ENCODE data around the gene SIRPA. TPM values are rescaled to one million over a fixed set of nuclear protein-coding genes. Genes with fewer than 3 reads are reported as not detected.

The SIRPA gene
- total and polyA plus RNA-seq, 8 donors: 7.2 to 25.8 (median 9.0) TPM

- H3K4me1 ChIP-seq: peaks cover 0 to 3% (median 0%) of the 10 kb centered on the region in 3 donors
- FAIRE-seq (no peak), ATAC-seq (no peak), DNase-seq (no peak)
- no peak overlapping the region for H3K4me3 ChIP-seq
- no peak overlapping the region for H3K27ac ChIP-seq
- 61 to 63% methylated on average over 4 of the region's 4 CpGs for WGBS, 2 donors
- H3K27me3 ChIP-seq: no peaks in the 10 kb centered on the region
- no peak for TF ChIP-seq CTCF (IDR thresholded peaks at IDR 0.05)
- no peaks in the 10 kb centered on the region for H3K36me3 ChIP-seq
- intact Hi-C loops (cut with DNase I): no loop called here
- H3K9me3 ChIP-seq: no peaks in the 10 kb centered on the region
Measured at GRCh38 chr20:1939270-1939595, 44.0 kb downstream of the SIRPA start.

- DNase-seq: no peak
- intact Hi-C loops (cut with DNase I): no loop called here
- TF ChIP-seq CTCF (IDR thresholded peaks at IDR 0.05): no peak
Measured at GRCh38 chr20:1940581-1940980, 45.4 kb downstream of the SIRPA start.

GRCh38 chr20:1941226-1941625 lies 46.0 kb downstream of the SIRPA start:
- ATAC-seq (no peak), DNase-seq (no peak), FAIRE-seq (no peak)
- peaks cover 0 to 10% (median 0%) of the 10 kb centered on the region in 3 donors for H3K4me1 ChIP-seq
- H3K27me3 ChIP-seq: no peaks in the 10 kb centered on the region
- intact Hi-C loops (cut with DNase I): no loop called here
- 56 to 62% methylated on average over 8 of the region's 8 CpGs for WGBS, 2 donors
- no peaks in the 10 kb centered on the region for H3K36me3 ChIP-seq
- no peak overlapping the region for H3K27ac ChIP-seq
- no peak for TF ChIP-seq CTCF (IDR thresholded peaks at IDR 0.05)
- no peaks in the 10 kb centered on the region for H3K9me3 ChIP-seq
- no peak overlapping the region for H3K4me3 ChIP-seq

More at GRCh38 chr20:1940581-1940980, 45.4 kb downstream of the SIRPA start:
- no peak for ATAC-seq
- H3K27ac ChIP-seq: no peak overlapping the region
- FAIRE-seq: no peak
- no peaks in the 10 kb centered on the region for H3K36me3 ChIP-seq
- H3K9me3 ChIP-seq: no peaks in the 10 kb centered on the region
- peaks cover 0 to 3% (median 2%) of the 10 kb centered on the region in 3 donors for H3K4me1 ChIP-seq
- H3K4me3 ChIP-seq: no peak overlapping the region
- H3K27me3 ChIP-seq: no peaks in the 10 kb centered on the region
- WGBS, 2 donors: 64 to 71% methylated on average over 5 of the region's 5 CpGs

GRCh38 chr20:1942061-1942460 lies 46.9 kb downstream of the SIRPA start:
- Histone ChIP-seq H3K4me1 (peaks cover 0 to 11% (median 0%) of the 10 kb centered on the region in 3 donors), H3K27me3 (no peaks in the 10 kb centered on the region), H3K9me3 (no peaks in the 10 kb centered on the region), H3K4me3 (no peak overlapping the region), H3K36me3 (no peaks in the 10 kb centered on the region), H3K27ac (no peak overlapping the region)
- ATAC-seq (no peak), FAIRE-seq (no peak), DNase-seq (no peak)
- intact Hi-C loops (cut with DNase I): no loop called here
- WGBS, 2 donors: 67 to 69% methylated on average over 7 of the region's 7 CpGs
- TF ChIP-seq CTCF (IDR thresholded peaks at IDR 0.05): no peak

GRCh38 chr20:1942486-1943274 lies 47.5 kb downstream of the SIRPA start:
- intact Hi-C loops (cut with DNase I): no loop called here
- Histone ChIP-seq H3K36me3 (no peaks in the 10 kb centered on the region), H3K27me3 (no peaks in the 10 kb centered on the region), H3K27ac (no peak overlapping the region), H3K9me3 (no peaks in the 10 kb centered on the region), H3K4me3 (no peak overlapping the region), H3K4me1 (peaks cover 0 to 11% (median 0%) of the 10 kb centered on the region in 3 donors)
- DNase-seq (no peak), ATAC-seq (no peak), FAIRE-seq (no peak)
- 64 to 65% methylated on average over 13 of the region's 13 CpGs for WGBS, 2 donors
- no peak for TF ChIP-seq CTCF (IDR thresholded peaks at IDR 0.05)
